ENCODE data around the gene SLC6A15. TPM values are rescaled to one million over a fixed set of nuclear protein-coding genes. Genes with fewer than 3 reads are reported as not detected.

SLC6A15 gene
- total and polyA plus RNA-seq, 12 donors: not detected

GRCh38 chr12:84843593-84844144 lies 68.9 kb downstream of the SLC6A15 start:
- intact Hi-C loops (cut with DNase I): no loop called here
- Histone ChIP-seq H3K4me1 (no peaks in the 10 kb centered on the region), H3K27ac (no peak overlapping the region), H3K9me3 (no peaks in the 10 kb centered on the region), H3K27me3 (no peaks in the 10 kb centered on the region), H3K4me3 (no peak overlapping the region), H3K36me3 (no peaks in the 10 kb centered on the region)
- ATAC-seq (no peak), DNase-seq (no peak)
- TF ChIP-seq CTCF (IDR thresholded peaks at IDR 0.05): no peak
- 75 to 86% methylated on average over 1 of the region's 1 CpG for WGBS, 2 donors

GRCh38 chr12:84842406-84843013 lies 70.1 kb downstream of the SLC6A15 start:
- peak; percentile 24 to 73 (median 64) for TF ChIP-seq CTCF (IDR thresholded peaks at IDR 0.05)

GRCh38 chr12:84841591-84841990 lies 71.0 kb downstream of the SLC6A15 start:
- no peaks in the 10 kb centered on the region for H3K4me1 ChIP-seq
- TF ChIP-seq CTCF (IDR thresholded peaks at IDR 0.05): no peak
- no peaks in the 10 kb centered on the region for H3K9me3 ChIP-seq
- no peaks in the 10 kb centered on the region for H3K36me3 ChIP-seq
- WGBS, 2 donors: 16 to 21% methylated on average over 1 of the region's 1 CpG
- no peak for DNase-seq
- no peak overlapping the region for H3K4me3 ChIP-seq
- intact Hi-C loops (cut with DNase I): no loop called here
- no peaks in the 10 kb centered on the region for H3K27me3 ChIP-seq
- H3K27ac ChIP-seq: no peak overlapping the region
- no peak for ATAC-seq

More at GRCh38 chr12:84842406-84843013, 70.1 kb downstream of the SLC6A15 start:
- Histone ChIP-seq H3K36me3 (no peaks in the 10 kb centered on the region), H3K4me3 (no peak overlapping the region), H3K9me3 (no peaks in the 10 kb centered on the region), H3K4me1 (no peaks in the 10 kb centered on the region), H3K27ac (no peak overlapping the region), H3K27me3 (no peaks in the 10 kb centered on the region)
- ATAC-seq (no peak), DNase-seq (no peak)
- intact Hi-C loops (cut with DNase I): no loop called here
- WGBS, 2 donors: 95 to 96% methylated on average over 2 of the region's 2 CpGs

- intact Hi-C loops (cut with DNase I): no loop called here
Measured at GRCh38 chr12:84840356-84840755, 72.2 kb downstream of the SLC6A15 start.

More at GRCh38 chr12:84840356-84840755, 72.2 kb downstream of the SLC6A15 start:
- Histone ChIP-seq H3K9me3 (no peaks in the 10 kb centered on the region), H3K4me1 (no peaks in the 10 kb centered on the region), H3K36me3 (no peaks in the 10 kb centered on the region), H3K4me3 (no peak overlapping the region), H3K27me3 (no peaks in the 10 kb centered on the region), H3K27ac (no peak overlapping the region)
- TF ChIP-seq CTCF (IDR thresholded peaks at IDR 0.05): no peak
- ATAC-seq (no peak), DNase-seq (no peak)
